SK-N-SH treated with all-trans-retinoic acid at 6 μM for 48 hours (cell line): ENCODE results near the gene PTTG2.

Source experiments
- ATAC-seq: fragments of 200-7000 bp; cut with Tn5 transposase; 3 replicates; pipeline ENCODE4 v1.9.1; 2020; ENCODE audit warnings: mild to moderate bottlenecking, moderate library complexity
- ARNTL ChIP-seq: fragments of 450-650 bp; formaldehyde crosslinking; IDR thresholded peaks from 2 replicates; pipeline ENCODE4 v1.5.0; 2020; ENCODE audit warnings: low read depth, mild to moderate bottlenecking, moderate library complexity, borderline replicate concordance
- BACH2 ChIP-seq: fragments of 250-450 bp; sonication (Bioruptor Pico); IDR thresholded peaks from 2 replicates; pipeline ENCODE4 v1.9.0; 2021; ENCODE audit warnings: mild to moderate bottlenecking, borderline replicate concordance
- CSDC2 ChIP-seq: fragments of 250-450 bp; sonication (Bioruptor Pico); IDR thresholded peaks from 2 replicates; pipeline ENCODE4 v1.5.0; 2020; ENCODE audit warnings: mild to moderate bottlenecking, moderate library complexity
- ESRRG ChIP-seq: fragments of 250-450 bp; sonication (Bioruptor Pico); IDR thresholded peaks from 2 replicates; pipeline ENCODE4 v1.6.1; 2021; ENCODE audit warnings: mild to moderate bottlenecking
- GLIS3 ChIP-seq: fragments of 250-450 bp; sonication (Bioruptor Pico); IDR thresholded peaks from 2 replicates; pipeline ENCODE4 v1.5.0; 2020; ENCODE audit warnings: mild to moderate bottlenecking, moderate library complexity
- ISL1 ChIP-seq: fragments of 250-450 bp; sonication (Bioruptor Pico); IDR thresholded peaks from 2 replicates; pipeline ENCODE4 v2.1.2; 2022; ENCODE audit warnings: mild to moderate bottlenecking, moderate library complexity
- OSR1 ChIP-seq: fragments of 250-450 bp; sonication (Bioruptor Pico); IDR thresholded peaks from 2 replicates; pipeline ENCODE4 v1.8.0; 2022; ENCODE audit warnings: moderate library complexity, mild to moderate bottlenecking, inconsistent platforms
- PPARA ChIP-seq: fragments of 250-450 bp; sonication (Bioruptor Pico); IDR thresholded peaks from 2 replicates; pipeline ENCODE4 v1.5.0; 2020; ENCODE audit warnings: mild to moderate bottlenecking, borderline replicate concordance
- TCF4 ChIP-seq: fragments of 250-450 bp; sonication (Bioruptor Pico); IDR thresholded peaks from 2 replicates; pipeline ENCODE4 v1.8.0; 2021; ENCODE audit warnings: mild to moderate bottlenecking, moderate library complexity, borderline replicate concordance
- TOX ChIP-seq: fragments of 250-450 bp; sonication (Bioruptor Pico); IDR thresholded peaks from 2 replicates; pipeline ENCODE4 v1.8.0; 2021; ENCODE audit warnings: mild to moderate bottlenecking, moderate library complexity, borderline replicate concordance
- ZC3H10 ChIP-seq: fragments of 250-450 bp; sonication (Bioruptor Pico); IDR thresholded peaks from 2 replicates; pipeline ENCODE4 v1.5.1; 2021; ENCODE audit warnings: mild to moderate bottlenecking, moderate library complexity
- ZFP3 ChIP-seq: fragments of 250-450 bp; sonication (Bioruptor Pico); IDR thresholded peaks from 2 replicates; pipeline ENCODE4 v1.5.0; 2020; ENCODE audit warnings: mild to moderate bottlenecking, moderate library complexity
- ZFP30 ChIP-seq: fragments of 450-650 bp; formaldehyde crosslinking; IDR thresholded peaks from 2 replicates; pipeline ENCODE4 v1.5.0; 2022; ENCODE audit warnings: mild to moderate bottlenecking, moderate library complexity
- ZNF565 ChIP-seq: fragments of 450-650 bp; formaldehyde crosslinking; conservative IDR thresholded peaks from 2 replicates; pipeline ENCODE4 v1.5.0; 2020; ENCODE audit warnings: low read depth, mild to moderate bottlenecking, moderate library complexity
- ZNF70 ChIP-seq: fragments of 450-650 bp; formaldehyde crosslinking; IDR thresholded peaks from 2 replicates; pipeline ENCODE4 v1.5.0; 2020; ENCODE audit warnings: mild to moderate bottlenecking, moderate library complexity
- ZNF8 ChIP-seq: fragments of 450-650 bp; formaldehyde crosslinking; IDR thresholded peaks from 2 replicates; pipeline ENCODE4 v1.5.0; 2020; ENCODE audit warnings: mild to moderate bottlenecking, moderate library complexity
- TF ChIP-seq, protein P1 (sequence below): fragments of 250-450 bp; sonication (Bioruptor Pico); IDR thresholded peaks from 2 replicates; pipeline ENCODE4 v1.5.1; 2020; ENCODE audit warnings: low read depth, mild to moderate bottlenecking, moderate library complexity
- TF ChIP-seq, protein P2 (sequence below): fragments of 250-450 bp; sonication (Bioruptor Pico); IDR thresholded peaks from 2 replicates; pipeline ENCODE4 v1.8.0; 2020; ENCODE audit warnings: mild to moderate bottlenecking, moderate library complexity, borderline replicate concordance
- TF ChIP-seq, protein P3 (sequence below): fragments of 250-450 bp; sonication (Bioruptor Pico); IDR thresholded peaks from 2 replicates; pipeline ENCODE4 v1.8.0; 2021; ENCODE audit warnings: low read depth, mild to moderate bottlenecking, moderate library complexity, borderline replicate concordance
- TF ChIP-seq, protein P4 (sequence below): fragments of 250-450 bp; sonication (Bioruptor Pico); IDR thresholded peaks from 2 replicates; pipeline ENCODE4 v1.5.0; 2020; ENCODE audit warnings: mild to moderate bottlenecking, moderate library complexity
- TF ChIP-seq, protein P5 (sequence below): fragments of 250-450 bp; sonication (Bioruptor Pico); IDR thresholded peaks from 2 replicates; pipeline ENCODE4 v1.5.1; 2021; ENCODE audit warnings: mild to moderate bottlenecking, moderate library complexity

Gene PTTG2

DNA sequence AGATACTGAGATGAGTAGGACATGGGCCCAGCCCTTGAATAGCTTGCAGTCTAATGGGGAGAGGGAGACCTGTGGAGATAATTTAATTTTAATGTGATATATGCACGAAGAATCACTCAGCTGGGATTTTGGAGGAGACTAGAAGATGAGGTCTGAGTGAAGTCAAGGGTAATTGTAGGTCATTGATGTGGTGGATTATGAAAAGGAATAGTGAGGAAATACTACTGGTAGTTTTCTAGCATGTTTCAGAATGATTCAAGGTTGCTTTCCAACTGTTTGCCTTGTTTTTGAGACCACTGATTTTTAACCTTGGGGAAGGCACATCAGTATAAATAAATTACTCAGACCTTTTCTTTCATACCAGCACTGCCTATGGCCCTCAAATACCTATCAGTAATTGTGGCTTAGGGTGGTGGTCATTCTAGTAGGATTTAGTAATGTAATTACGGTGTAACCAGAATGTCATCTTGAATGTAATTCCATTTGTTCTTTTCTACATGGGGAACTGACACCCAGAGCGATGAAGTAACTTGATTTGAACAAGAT is 25.6 kb downstream of the PTTG2 start:
- TF ChIP-seq GLIS3 (CRISPR knock-in tag) (no peak), ZNF565 (CRISPR knock-in tag) (no peak), ZC3H10 (no peak), ESRRG (no peak), ARNTL (CRISPR knock-in tag) (no peak), ZFP3 (CRISPR knock-in tag) (no peak), PPARA (CRISPR knock-in tag) (no peak), BACH2 (no peak)
- TF ChIP-seq, protein P1, sequence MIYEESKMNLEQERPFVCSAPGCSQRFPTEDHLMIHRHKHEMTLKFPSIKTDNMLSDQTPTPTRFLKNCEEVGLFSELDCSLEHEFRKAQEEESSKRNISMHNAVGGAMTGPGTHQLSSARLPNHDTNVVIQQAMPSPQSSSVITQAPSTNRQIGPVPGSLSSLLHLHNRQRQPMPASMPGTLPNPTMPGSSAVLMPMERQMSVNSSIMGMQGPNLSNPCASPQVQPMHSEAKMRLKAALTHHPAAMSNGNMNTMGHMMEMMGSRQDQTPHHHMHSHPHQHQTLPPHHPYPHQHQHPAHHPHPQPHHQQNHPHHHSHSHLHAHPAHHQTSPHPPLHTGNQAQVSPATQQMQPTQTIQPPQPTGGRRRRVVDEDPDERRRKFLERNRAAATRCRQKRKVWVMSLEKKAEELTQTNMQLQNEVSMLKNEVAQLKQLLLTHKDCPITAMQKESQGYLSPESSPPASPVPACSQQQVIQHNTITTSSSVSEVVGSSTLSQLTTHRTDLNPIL (CRISPR knock-in tag), result no peak
- TF ChIP-seq, protein P2, sequence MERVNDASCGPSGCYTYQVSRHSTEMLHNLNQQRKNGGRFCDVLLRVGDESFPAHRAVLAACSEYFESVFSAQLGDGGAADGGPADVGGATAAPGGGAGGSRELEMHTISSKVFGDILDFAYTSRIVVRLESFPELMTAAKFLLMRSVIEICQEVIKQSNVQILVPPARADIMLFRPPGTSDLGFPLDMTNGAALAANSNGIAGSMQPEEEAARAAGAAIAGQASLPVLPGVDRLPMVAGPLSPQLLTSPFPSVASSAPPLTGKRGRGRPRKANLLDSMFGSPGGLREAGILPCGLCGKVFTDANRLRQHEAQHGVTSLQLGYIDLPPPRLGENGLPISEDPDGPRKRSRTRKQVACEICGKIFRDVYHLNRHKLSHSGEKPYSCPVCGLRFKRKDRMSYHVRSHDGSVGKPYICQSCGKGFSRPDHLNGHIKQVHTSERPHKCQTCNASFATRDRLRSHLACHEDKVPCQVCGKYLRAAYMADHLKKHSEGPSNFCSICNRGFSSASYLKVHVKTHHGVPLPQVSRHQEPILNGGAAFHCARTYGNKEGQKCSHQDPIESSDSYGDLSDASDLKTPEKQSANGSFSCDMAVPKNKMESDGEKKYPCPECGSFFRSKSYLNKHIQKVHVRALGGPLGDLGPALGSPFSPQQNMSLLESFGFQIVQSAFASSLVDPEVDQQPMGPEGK (CRISPR knock-in tag), result no peak
- TF ChIP-seq, protein P3, sequence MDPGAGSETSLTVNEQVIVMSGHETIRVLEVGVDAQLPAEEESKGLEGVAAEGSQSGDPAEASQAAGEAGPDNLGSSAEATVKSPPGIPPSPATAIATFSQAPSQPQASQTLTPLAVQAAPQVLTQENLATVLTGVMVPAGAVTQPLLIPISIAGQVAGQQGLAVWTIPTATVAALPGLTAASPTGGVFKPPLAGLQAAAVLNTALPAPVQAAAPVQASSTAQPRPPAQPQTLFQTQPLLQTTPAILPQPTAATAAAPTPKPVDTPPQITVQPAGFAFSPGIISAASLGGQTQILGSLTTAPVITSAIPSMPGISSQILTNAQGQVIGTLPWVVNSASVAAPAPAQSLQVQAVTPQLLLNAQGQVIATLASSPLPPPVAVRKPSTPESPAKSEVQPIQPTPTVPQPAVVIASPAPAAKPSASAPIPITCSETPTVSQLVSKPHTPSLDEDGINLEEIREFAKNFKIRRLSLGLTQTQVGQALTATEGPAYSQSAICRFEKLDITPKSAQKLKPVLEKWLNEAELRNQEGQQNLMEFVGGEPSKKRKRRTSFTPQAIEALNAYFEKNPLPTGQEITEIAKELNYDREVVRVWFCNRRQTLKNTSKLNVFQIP (CRISPR knock-in tag), result no peak
- TF ChIP-seq, protein P4, sequence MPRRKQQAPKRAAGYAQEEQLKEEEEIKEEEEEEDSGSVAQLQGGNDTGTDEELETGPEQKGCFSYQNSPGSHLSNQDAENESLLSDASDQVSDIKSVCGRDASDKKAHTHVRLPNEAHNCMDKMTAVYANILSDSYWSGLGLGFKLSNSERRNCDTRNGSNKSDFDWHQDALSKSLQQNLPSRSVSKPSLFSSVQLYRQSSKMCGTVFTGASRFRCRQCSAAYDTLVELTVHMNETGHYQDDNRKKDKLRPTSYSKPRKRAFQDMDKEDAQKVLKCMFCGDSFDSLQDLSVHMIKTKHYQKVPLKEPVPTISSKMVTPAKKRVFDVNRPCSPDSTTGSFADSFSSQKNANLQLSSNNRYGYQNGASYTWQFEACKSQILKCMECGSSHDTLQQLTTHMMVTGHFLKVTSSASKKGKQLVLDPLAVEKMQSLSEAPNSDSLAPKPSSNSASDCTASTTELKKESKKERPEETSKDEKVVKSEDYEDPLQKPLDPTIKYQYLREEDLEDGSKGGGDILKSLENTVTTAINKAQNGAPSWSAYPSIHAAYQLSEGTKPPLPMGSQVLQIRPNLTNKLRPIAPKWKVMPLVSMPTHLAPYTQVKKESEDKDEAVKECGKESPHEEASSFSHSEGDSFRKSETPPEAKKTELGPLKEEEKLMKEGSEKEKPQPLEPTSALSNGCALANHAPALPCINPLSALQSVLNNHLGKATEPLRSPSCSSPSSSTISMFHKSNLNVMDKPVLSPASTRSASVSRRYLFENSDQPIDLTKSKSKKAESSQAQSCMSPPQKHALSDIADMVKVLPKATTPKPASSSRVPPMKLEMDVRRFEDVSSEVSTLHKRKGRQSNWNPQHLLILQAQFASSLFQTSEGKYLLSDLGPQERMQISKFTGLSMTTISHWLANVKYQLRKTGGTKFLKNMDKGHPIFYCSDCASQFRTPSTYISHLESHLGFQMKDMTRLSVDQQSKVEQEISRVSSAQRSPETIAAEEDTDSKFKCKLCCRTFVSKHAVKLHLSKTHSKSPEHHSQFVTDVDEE (CRISPR knock-in tag), result no peak
- ATAC-seq, result peak; percentile 43; the same call in 1 of the 3 replicates

DNA sequence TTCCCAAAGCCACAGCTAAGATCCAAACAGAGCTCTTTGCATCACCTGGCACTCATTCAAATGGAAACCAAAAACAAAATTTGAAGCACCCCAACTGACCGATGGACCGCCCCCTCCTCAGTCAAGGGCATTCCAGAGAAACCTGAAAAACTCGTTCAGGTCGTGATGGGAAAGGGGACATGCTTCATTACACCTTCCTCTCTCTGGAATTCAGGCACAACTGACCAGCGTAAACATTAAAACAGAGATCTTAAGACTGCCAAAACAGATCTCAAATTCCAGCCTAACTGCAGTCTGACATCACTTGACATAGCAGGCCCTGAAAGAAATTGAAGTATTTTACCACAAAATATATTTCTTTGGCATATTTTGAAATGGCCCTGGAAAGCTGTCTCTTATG is 28.5 kb downstream of the PTTG2 start:
- ATAC-seq, result no peak
- TF ChIP-seq ZNF70 (CRISPR knock-in tag) (no peak), ARNTL (CRISPR knock-in tag) (no peak), GLIS3 (CRISPR knock-in tag) (no peak), ESRRG (no peak), TOX (no peak), ZNF8 (CRISPR knock-in tag) (no peak), ZFP30 (CRISPR knock-in tag) (no peak), ZFP3 (CRISPR knock-in tag) (no peak), OSR1 (CRISPR knock-in tag) (no peak), ZNF565 (CRISPR knock-in tag) (no peak), CSDC2 (CRISPR knock-in tag) (no peak), ISL1 (CRISPR knock-in tag) (no peak)
- TF ChIP-seq, protein P2 (CRISPR knock-in tag), result no peak

DNA sequence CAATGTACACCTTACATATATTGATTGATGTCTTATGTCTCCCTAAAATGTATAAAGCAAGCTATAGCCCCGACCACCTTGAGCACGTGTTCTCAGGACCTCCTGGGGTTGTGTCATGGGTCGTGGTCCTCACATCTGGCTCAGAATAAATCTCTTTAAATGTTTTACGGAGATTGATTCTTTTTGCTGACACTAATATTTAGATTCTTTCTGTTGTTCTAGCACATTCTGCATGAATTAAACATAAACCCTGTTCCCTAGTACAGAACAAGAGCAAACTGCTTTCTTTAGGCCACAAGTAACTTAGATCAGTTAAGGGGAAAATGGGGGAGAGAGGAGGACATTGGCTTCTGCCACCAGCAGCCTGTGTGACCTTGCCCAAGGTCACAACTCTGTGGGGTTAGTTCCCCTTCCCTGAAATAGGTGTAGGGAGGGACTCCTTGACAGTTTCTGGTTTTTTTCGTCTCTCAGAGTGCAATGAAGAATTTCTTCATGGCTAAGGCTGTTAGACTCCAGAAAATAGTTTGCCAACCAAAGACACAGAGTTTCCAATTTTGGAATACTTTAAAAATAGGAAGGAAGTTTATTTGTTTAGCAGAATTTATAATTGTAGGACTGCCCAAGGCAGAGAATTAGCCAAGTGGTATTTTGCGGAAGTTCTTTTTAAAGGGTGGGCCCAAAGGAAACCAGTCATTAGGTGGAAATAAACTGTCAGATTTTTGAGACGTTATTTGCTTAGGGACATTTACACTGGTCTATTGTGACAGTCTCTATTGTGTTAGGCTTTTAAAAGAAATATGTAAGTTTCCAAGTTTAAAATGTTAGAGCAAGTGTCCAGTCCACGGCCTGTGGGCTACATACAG is 29.4 kb downstream of the PTTG2 start:
- ATAC-seq, result no peak
- TF ChIP-seq OSR1 (CRISPR knock-in tag) (no peak), GLIS3 (CRISPR knock-in tag) (no peak), ZNF565 (CRISPR knock-in tag) (no peak), BACH2 (no peak), ZNF8 (CRISPR knock-in tag) (no peak), ZFP30 (CRISPR knock-in tag) (no peak), TCF4 (CRISPR knock-in tag) (no peak), CSDC2 (CRISPR knock-in tag) (no peak), PPARA (CRISPR knock-in tag) (no peak), ZC3H10 (no peak), ARNTL (CRISPR knock-in tag) (no peak)
- TF ChIP-seq, protein P3 (CRISPR knock-in tag), result no peak
- TF ChIP-seq, protein P5, sequence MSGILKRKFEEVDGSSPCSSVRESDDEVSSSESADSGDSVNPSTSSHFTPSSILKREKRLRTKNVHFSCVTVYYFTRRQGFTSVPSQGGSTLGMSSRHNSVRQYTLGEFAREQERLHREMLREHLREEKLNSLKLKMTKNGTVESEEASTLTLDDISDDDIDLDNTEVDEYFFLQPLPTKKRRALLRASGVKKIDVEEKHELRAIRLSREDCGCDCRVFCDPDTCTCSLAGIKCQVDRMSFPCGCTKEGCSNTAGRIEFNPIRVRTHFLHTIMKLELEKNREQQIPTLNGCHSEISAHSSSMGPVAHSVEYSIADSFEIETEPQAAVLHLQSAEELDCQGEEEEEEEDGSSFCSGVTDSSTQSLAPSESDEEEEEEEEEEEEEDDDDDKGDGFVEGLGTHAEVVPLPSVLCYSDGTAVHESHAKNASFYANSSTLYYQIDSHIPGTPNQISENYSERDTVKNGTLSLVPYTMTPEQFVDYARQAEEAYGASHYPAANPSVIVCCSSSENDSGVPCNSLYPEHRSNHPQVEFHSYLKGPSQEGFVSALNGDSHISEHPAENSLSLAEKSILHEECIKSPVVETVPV (CRISPR knock-in tag), result no peak
